ENCODE measurements around the gene GPRC5D.
A peak's percentile ranks its signal among the peaks of the same experiment; 100 is the strongest.

Gene GPRC5D

DNA sequence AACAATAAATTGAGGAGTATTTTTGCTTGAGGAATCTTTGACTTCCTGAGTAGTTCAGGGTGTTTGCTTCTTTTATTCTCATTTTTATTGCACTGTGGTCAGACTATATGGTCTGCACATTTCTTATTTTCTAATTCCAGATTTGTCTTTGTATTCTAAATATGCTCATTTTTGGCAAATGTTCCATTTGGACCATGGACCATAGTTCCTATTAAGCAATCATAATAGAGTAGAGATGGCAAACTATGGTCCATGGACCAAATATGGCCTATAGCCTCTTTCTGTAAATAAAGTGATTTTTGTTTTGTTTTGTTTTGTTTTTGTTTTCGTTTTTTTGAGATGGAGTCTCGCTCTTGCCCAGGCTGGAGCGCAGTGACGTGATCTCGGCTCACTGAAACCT, 58.5 kb downstream of the GPRC5D start:
- TF ChIP-seq, protein P1, sequence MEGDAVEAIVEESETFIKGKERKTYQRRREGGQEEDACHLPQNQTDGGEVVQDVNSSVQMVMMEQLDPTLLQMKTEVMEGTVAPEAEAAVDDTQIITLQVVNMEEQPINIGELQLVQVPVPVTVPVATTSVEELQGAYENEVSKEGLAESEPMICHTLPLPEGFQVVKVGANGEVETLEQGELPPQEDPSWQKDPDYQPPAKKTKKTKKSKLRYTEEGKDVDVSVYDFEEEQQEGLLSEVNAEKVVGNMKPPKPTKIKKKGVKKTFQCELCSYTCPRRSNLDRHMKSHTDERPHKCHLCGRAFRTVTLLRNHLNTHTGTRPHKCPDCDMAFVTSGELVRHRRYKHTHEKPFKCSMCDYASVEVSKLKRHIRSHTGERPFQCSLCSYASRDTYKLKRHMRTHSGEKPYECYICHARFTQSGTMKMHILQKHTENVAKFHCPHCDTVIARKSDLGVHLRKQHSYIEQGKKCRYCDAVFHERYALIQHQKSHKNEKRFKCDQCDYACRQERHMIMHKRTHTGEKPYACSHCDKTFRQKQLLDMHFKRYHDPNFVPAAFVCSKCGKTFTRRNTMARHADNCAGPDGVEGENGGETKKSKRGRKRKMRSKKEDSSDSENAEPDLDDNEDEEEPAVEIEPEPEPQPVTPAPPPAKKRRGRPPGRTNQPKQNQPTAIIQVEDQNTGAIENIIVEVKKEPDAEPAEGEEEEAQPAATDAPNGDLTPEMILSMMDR (IDR thresholded peaks at IDR 0.05; ENCODE audit: low read depth, low read length, missing control alignments) = no peak
- no peak overlapping the region for H3K4me3 ChIP-seq (ENCODE audit: low read depth, low read length)
- in situ Hi-C loops (cut with HindIII; ENCODE audit: low sequenced_read_pairs) = no loop called here
- no peak for DNase-seq (ENCODE audit: low read depth)

DNA sequence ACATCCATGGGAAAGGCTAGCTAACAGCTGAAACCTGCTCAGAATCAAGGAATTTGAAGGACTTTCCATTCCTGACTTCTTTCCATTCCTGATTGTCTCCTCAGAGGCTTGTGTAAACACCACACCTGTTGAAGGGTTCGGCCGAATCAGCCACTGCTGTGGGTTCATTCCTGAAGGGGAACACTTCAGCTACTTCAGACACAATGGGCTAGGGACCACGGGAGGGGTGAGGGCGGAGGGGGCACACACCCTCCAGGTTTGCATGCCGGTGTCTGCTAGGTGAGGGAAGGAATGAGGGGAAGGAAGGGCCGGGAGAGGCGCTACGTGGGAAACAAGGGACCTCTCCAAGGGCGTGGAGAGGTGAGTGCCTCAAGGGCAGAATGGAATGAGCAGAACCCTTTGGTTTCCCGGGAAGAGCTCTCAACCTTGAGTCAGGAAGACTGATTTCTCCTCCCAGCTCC, 59.3 kb downstream of the GPRC5D start:
- TF ChIP-seq, protein P1 (IDR thresholded peaks at IDR 0.05; ENCODE audit: low read depth, low read length, missing control alignments) = no peak
- in situ Hi-C loops (cut with HindIII; ENCODE audit: low sequenced_read_pairs) = no loop called here
- peak overlapping the region; percentile 53 for H3K4me3 ChIP-seq (ENCODE audit: low read depth, low read length)
- no peak for DNase-seq (ENCODE audit: low read depth)

DNA sequence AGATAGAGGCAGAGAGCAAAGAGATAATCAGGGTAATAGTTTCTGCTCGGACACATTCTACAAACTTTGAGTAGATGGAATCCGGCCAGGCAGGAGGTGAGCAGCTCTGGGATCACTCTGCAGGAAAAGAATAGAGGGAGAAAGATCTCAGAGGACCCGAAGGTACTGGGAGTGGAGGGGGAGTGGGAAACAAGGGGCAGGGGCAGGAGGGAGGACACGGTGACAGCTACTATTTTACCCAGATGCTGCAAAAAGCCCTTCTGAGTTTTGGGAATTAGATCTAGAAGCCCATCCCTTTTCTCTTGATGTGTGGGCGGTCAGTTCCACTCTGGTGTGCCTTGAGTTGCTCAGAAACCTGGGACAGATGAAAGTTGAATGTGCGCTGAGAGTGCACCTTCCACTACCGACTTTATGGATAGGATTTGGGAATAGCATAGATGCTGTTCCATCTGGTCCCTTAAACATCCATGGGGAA, 60.1 kb downstream of the GPRC5D start:
- peak overlapping the region; percentile 53 for H3K4me3 ChIP-seq (ENCODE audit: low read depth, low read length)
- TF ChIP-seq, protein P1 (IDR thresholded peaks at IDR 0.05; ENCODE audit: low read depth, low read length, missing control alignments) = no peak
- DNase-seq (ENCODE audit: low read depth) = no peak
- in situ Hi-C loops (cut with HindIII; ENCODE audit: low sequenced_read_pairs) = no loop called here

DNA sequence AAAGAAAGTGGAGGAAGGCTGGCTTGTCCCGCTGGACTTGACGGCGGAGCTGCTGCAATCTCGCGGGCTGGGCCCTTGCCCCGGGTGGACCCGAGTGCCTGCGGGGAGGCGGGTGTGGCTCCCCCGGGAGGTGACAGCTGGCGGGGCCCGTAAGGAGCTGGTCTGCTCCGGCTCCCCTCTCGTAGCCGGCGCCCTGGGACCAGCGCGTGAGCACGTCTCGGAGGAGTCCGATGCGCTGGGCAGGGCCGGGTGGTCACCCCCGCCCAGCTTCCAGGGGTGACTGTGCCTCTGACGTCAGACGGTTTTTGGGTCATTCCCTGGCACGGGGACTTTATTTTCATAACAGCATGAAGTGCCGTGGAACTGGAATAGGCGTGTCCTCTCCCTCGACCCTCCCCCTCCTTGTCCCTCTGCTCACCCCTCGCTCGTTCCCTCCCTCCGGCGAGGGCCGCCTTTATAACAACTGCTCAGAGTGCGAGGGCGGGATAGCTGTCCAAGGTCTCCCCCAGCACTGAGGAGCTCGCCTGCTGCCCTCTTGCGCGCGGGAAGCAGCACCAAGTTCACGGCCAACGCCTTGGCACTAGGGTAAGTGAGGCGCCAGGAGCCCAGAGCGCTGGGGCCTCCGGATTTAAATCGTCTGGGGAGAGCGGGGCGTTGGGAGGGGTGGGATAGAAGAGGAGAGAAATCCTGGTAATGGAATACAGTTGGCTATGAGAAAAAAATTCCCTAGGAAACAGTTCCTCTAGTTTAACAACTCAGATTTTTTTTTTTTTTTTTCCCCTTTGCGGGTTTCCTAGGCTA, 60.7 kb downstream of the GPRC5D start, which contains the start of gene GPRC5A:
GPRC5A (plus strand) TSS at position 483 of the 801 bp plus-strand sequence. CDS start 16,688 bp downstream, outside the sequence.
- TF ChIP-seq, protein P1 (IDR thresholded peaks at IDR 0.05; ENCODE audit: low read depth, low read length, missing control alignments) = peak; percentile 23
- peak within 1 kb of the TSS; percentile 53 for H3K4me3 ChIP-seq (ENCODE audit: low read depth, low read length)
- in situ Hi-C loops (cut with HindIII; ENCODE audit: low sequenced_read_pairs) = no loop called here
- DNase-seq (ENCODE audit: low read depth) = peak; percentile 87
